MCF 10A (cell line): ENCODE measurements around the gene ESD. TPM values are rescaled to one million over a fixed set of nuclear protein-coding genes. Genes with fewer than 3 reads are reported as not detected.

ENCODE experiments used
- BruUV-seq: library from RNA; stranded (reverse); fragments of 400-500 nt; replicated peaks from 2 replicates; lab custom pipeline; 2021; lab: Mats Ljungman, UMichigan
- CTCF ChIA-PET: fragments of 300-600 bp; sonication (Branson Sonifier 250); formaldehyde crosslinking; extraction: SDS; loops from one replicate; lab custom pipeline; 2021; ENCODE audit warnings: antibody characterized with exemption, inconsistent platforms; lab: Yijun Ruan, JAX
- POLR2A ChIA-PET: fragments of 300-600, 350-650 bp; sonication (Branson Sonifier 250); formaldehyde crosslinking; extraction: SDS; loops from one replicate; lab custom pipeline; 2020; ENCODE audit warnings: antibody characterized with exemption, inconsistent platforms; lab: Yijun Ruan, JAX
- DNase-seq: peaks from one replicate; pipeline ENCODE4 v3.0.0-alpha.2; 2018; ENCODE audit not compliant: unreplicated experiment
- H3K27ac Mint-ChIP-seq: one replicate; pipeline ENCODE4 v1.8.0; 2022; ENCODE audit warnings: mild to moderate bottlenecking, low read depth, mixed read lengths; ENCODE audit not compliant: unreplicated experiment
- H3K27me3 Mint-ChIP-seq: one replicate; pipeline ENCODE4 v1.8.0; 2022; ENCODE audit warnings: mixed read lengths; ENCODE audit not compliant: insufficient read depth, unreplicated experiment
- H3K36me3 Mint-ChIP-seq: one replicate; pipeline ENCODE4 v1.8.0; 2022; ENCODE audit warnings: mild to moderate bottlenecking, moderate library complexity, mixed read lengths; ENCODE audit not compliant: insufficient read depth, unreplicated experiment
- H3K4me1 Mint-ChIP-seq: one replicate; pipeline ENCODE4 v1.8.0; 2022; ENCODE audit warnings: mixed read lengths; ENCODE audit not compliant: insufficient read depth, unreplicated experiment
- H3K4me3 Mint-ChIP-seq: one replicate; pipeline ENCODE4 v1.8.0; 2022; ENCODE audit warnings: mild to moderate bottlenecking, moderate library complexity, mixed read lengths; ENCODE audit not compliant: unreplicated experiment
- H3K9me3 Mint-ChIP-seq: one replicate; pipeline ENCODE4 v1.8.0; 2022; ENCODE audit warnings: mixed read lengths; ENCODE audit not compliant: unreplicated experiment
- CTCF ChIP-seq: fragments of 200-600 bp; IDR thresholded peaks from one replicate; pipeline ENCODE4 v1.8.0; 2022; ENCODE audit warnings: antibody characterized with exemption, mild to moderate bottlenecking; ENCODE audit not compliant: unreplicated experiment
- intact Hi-C: fragments of 100-400 bp; cut with micrococcal nuclease; formaldehyde crosslinking; loops from 2 replicates; pipeline ENCODE4 v1.14.1; 2022
- total RNA-seq: library from RNA; stranded (reverse); gene quantifications from 2 replicates; pipeline ENCODE4 v1.2.3, GENCODE V29; 2022

ESD gene
- total RNA-seq, 1 experiment from 2014 or later = 105 TPM

- Mint-ChIP-seq H3K36me3 (peaks cover 21% of the 10 kb centered on the region), H3K9me3 (no peaks in the 10 kb centered on the region), H3K4me1 (no peaks in the 10 kb centered on the region), H3K27me3 (no peaks in the 10 kb centered on the region), H3K4me3 (no peak overlapping the region), H3K27ac (no peak overlapping the region)
- ChIA-PET POLR2A (no interaction called here), CTCF (no interaction called here)
- no peak for TF ChIP-seq CTCF
- DNase-seq = no peak
- intact Hi-C loops = no loop called here
- no TSS peak for BruUV-seq
These were observed 43.8 kb downstream of the ESD start for GRCh38 chr13:46753137-46753536.

GRCh38 chr13:46751811-46752635 lies 44.9 kb downstream of the ESD start:
- Mint-ChIP-seq H3K27ac (no peak overlapping the region), H3K9me3 (no peaks in the 10 kb centered on the region), H3K4me1 (no peaks in the 10 kb centered on the region), H3K27me3 (no peaks in the 10 kb centered on the region), H3K36me3 (peaks cover 21% of the 10 kb centered on the region), H3K4me3 (no peak overlapping the region)
- CTCF ChIA-PET = interaction anchor here (0.6 to 1.5 kb wide), 2 partner anchors 12 to 13 kb away, joined by 3 to 5 read pairs; no protein-coding TSS in a partner anchor
- DNase-seq = no peak
- no peak for TF ChIP-seq CTCF
- intact Hi-C loops = no loop called here
- BruUV-seq = no TSS peak
- POLR2A ChIA-PET = no interaction called here

- H3K27me3 Mint-ChIP-seq = no peaks in the 10 kb centered on the region
- ChIA-PET CTCF (interaction anchor here (0.6 kb wide), 1 partner anchor 732 kb away, joined by 3 read pairs; no protein-coding TSS in a partner anchor), POLR2A (interaction anchor here (0.6 kb wide), 2 partner anchors 88 to 155 kb away, joined by 3 to 4 read pairs; no protein-coding TSS in a partner anchor)
- no peaks in the 10 kb centered on the region for H3K9me3 Mint-ChIP-seq
- intact Hi-C loops = no loop called here
- no peak for TF ChIP-seq CTCF
- BruUV-seq = no TSS peak
- H3K4me3 Mint-ChIP-seq = no peak overlapping the region
- H3K27ac Mint-ChIP-seq = no peak overlapping the region
- H3K4me1 Mint-ChIP-seq = no peaks in the 10 kb centered on the region
- no peak for DNase-seq
- H3K36me3 Mint-ChIP-seq = peaks cover 21% of the 10 kb centered on the region
These were observed 47.0 kb downstream of the ESD start for GRCh38 chr13:46749951-46750350.

- no peak for DNase-seq
- BruUV-seq = no TSS peak
- Mint-ChIP-seq H3K9me3 (no peaks in the 10 kb centered on the region), H3K36me3 (peaks cover 28% of the 10 kb centered on the region), H3K4me3 (no peak overlapping the region), H3K4me1 (no peaks in the 10 kb centered on the region), H3K27me3 (no peaks in the 10 kb centered on the region), H3K27ac (no peak overlapping the region)
- ChIA-PET POLR2A (interaction anchor here (0.6 kb wide), 1 partner anchor 21 kb away, joined by 4 read pairs; no protein-coding TSS in a partner anchor), CTCF (interaction anchor here (0.7 to 1.0 kb wide), 2 partner anchors 13 to 1225 kb away, joined by 4 to 5 read pairs; no protein-coding TSS in a partner anchor)
- intact Hi-C loops = no loop called here
- TF ChIP-seq CTCF = no peak
These were observed 48.7 kb downstream of the ESD start for GRCh38 chr13:46748300-46748699.
